Measurements from ENCODE around the gene TLE6.

DNA sequence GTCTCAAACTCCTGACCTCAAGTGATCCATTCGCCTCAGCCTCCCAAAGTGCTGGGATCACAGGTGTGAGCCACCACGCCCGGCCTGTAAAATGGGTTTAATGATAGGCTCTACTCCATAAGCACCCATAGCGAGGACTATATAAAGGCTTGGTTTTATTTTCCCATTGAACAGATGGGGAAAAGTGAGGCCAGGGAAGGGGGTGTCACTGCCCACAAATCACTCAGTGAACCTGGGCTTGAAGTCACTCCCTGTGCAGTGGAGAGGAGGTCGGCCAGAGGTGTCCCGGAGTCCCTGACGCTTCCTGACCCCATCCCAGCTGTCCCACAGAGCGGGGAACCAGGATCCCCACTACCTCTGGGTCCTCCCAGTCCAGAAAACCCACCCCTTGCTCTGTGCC, 36.8 kb downstream of the TLE6 start:
- TF ChIP-seq CTCF (IDR thresholded peaks at IDR 0.05; ENCODE audit: extremely low read depth in 1 of 2, insufficient read depth in 1 of 2, low read depth in 1 of 2, low read length in 2 of 2) (no peak), POLR2A (IDR thresholded peaks at IDR 0.05; ENCODE audit: low read depth, low read length) (no peak), EZH2 (IDR thresholded peaks at IDR 0.05; ENCODE audit: borderline replicate concordance, low read depth, low read length, severe bottlenecking) (no peak), POLR2AphosphoS5 (IDR thresholded peaks at IDR 0.05; ENCODE audit: insufficient read depth, low read depth, low read length) (no peak), JUN (IDR thresholded peaks at IDR 0.05; ENCODE audit: borderline replicate concordance, insufficient read depth, insufficient read length, low read depth) (no peak), GATA2 (IDR thresholded peaks at IDR 0.05; ENCODE audit: insufficient read depth, insufficient read length, low read depth, low read length) (no peak), FOS (IDR thresholded peaks at IDR 0.05; ENCODE audit: borderline replicate concordance, insufficient read depth, low read length) (no peak)
- TF ChIP-seq, protein P1, sequence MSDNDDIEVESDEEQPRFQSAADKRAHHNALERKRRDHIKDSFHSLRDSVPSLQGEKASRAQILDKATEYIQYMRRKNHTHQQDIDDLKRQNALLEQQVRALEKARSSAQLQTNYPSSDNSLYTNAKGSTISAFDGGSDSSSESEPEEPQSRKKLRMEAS (IDR thresholded peaks at IDR 0.05; ENCODE audit: insufficient read depth, insufficient read length): no peak

Measured in endothelial cell of umbilical vein (primary cell).